ENCODE results near the gene DVL1.

- no peak for TF ChIP-seq CTCF (IDR thresholded peaks at IDR 0.05)
- no peak for TF ChIP-seq POLR2A (IDR thresholded peaks at IDR 0.05)
These were observed 7.7 kb upstream of the DVL1 start for GRCh38 chr1:1356796-1357401.

Measured in tibial nerve (tissue), 3 donors.